Activated CD4-positive, alpha-beta memory T cell treated with anti-CD3 and anti-CD28 coated beads for 36 hours (primary cell): Measurements from ENCODE around the gene STC2. TPM values are rescaled to one million over a fixed set of nuclear protein-coding genes. Genes with fewer than 3 reads are reported as not detected.
"Not testable (repeated sequence)": the region's sequence is repeated elsewhere in the genome, so short reads cannot be mapped to it uniquely, and the experiment has no call there.

ENCODE experiments used
- CTCF ChIA-PET: fragments of 350-600 bp; sonication (Branson Sonifier 250); formaldehyde crosslinking; loops from one replicate; lab custom pipeline; 2021; ENCODE audit warnings: antibody characterized with exemption, inconsistent platforms; lab: Charles Lee
- POLR2A ChIA-PET: fragments of 350-600 bp; sonication (Branson Sonifier 250); formaldehyde crosslinking; loops from one replicate; lab custom pipeline; 2021; ENCODE audit warnings: antibody characterized with exemption; lab: Charles Lee
- DNase-seq: peaks from one replicate; pipeline ENCODE4 v3.0.0-alpha.2; 2020
- H3K27ac Mint-ChIP-seq: one replicate; pipeline ENCODE4 v1.8.0; 2021; ENCODE audit warnings: mixed read lengths
- H3K27me3 Mint-ChIP-seq: one replicate; pipeline ENCODE4 v1.8.0; 2021; ENCODE audit warnings: mixed read lengths
- H3K36me3 Mint-ChIP-seq: one replicate; pipeline ENCODE4 v1.8.0; 2021; ENCODE audit warnings: mixed read lengths
- H3K4me1 Mint-ChIP-seq: one replicate; pipeline ENCODE4 v1.8.0; 2021; ENCODE audit warnings: low read depth, mixed read lengths
- H3K4me3 Mint-ChIP-seq: one replicate; pipeline ENCODE4 v1.8.0; 2021; ENCODE audit warnings: mild to moderate bottlenecking, mixed read lengths
- H3K9me3 Mint-ChIP-seq: one replicate; pipeline ENCODE4 v1.8.0; 2021; ENCODE audit warnings: mixed read lengths
- intact Hi-C: fragments of 100-400 bp; cut with micrococcal nuclease; formaldehyde crosslinking; loops from one replicate; pipeline ENCODE4 v1.15.1; 2023
- total RNA-seq, 2 experiments: library from RNA; stranded (reverse); gene quantifications; one replicate each; pipeline ENCODE4 v1.2.3, GENCODE V29; 2021

The STC2 gene
- total RNA-seq, 2 experiments from 2014 or later: 12.0 to 13.7 TPM

DNA sequence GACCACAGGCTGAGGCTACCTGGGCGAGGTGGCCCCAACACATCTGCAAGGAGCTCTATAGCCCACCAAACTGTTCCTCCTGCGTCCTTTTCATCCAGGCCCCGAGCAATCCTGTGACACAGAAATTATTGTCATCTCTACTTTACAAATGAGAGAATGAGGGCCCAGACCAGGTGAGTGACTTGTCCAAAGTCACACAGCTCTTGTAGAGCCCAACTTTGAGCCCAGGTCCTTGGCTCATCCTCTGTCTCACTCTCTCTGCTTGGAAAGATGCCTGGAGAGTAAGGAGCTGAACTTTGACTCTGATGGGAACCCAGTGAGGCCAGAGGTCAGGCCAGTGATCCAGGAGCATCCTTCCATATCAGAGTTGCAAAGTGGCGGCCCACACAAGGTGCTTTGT, 39.6 kb downstream of the STC2 start:
- Mint-ChIP-seq H3K27ac (no peak overlapping the region), H3K27me3 (peaks cover 58% of the 10 kb centered on the region), H3K9me3 (peaks cover 3% of the 10 kb centered on the region), H3K4me3 (no peak overlapping the region), H3K36me3 (no peaks in the 10 kb centered on the region), H3K4me1 (peaks cover 4% of the 10 kb centered on the region)
- no peak for DNase-seq
- intact Hi-C loops: no loop called here
- ChIA-PET POLR2A (no interaction called here), CTCF (interaction anchor here (1.2 kb wide), 1 partner anchor 43 kb away, joined by 3 read pairs; no protein-coding TSS in a partner anchor)

DNA sequence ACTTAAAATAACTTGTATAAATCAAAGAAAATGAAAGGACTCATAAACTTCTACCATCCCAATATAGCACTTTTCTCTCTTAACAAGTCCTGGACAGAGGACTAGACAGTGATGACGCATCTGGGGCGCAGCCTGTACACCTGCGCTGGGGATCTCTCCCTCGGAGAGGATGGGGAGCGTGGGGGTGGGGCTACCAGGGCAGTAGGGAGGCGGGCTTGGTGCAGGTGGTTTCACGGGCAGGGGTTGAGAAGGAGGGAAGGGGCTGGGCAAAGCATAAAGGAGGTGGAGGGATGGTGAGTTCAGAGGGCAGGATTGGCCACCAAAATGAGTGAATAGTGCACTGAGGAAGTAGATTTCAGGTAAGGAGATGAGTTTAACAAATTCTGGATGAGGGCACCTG, 41.1 kb downstream of the STC2 start:
- peaks cover 3% of the 10 kb centered on the region for H3K9me3 Mint-ChIP-seq
- H3K27ac Mint-ChIP-seq: no peak overlapping the region
- DNase-seq: no peak
- POLR2A ChIA-PET: no interaction called here
- H3K4me1 Mint-ChIP-seq: peaks cover 7% of the 10 kb centered on the region
- intact Hi-C loops: no loop called here
- no peak overlapping the region for H3K4me3 Mint-ChIP-seq
- peaks cover 64% of the 10 kb centered on the region for H3K27me3 Mint-ChIP-seq
- H3K36me3 Mint-ChIP-seq: no peaks in the 10 kb centered on the region
- CTCF ChIA-PET: no interaction called here

DNA sequence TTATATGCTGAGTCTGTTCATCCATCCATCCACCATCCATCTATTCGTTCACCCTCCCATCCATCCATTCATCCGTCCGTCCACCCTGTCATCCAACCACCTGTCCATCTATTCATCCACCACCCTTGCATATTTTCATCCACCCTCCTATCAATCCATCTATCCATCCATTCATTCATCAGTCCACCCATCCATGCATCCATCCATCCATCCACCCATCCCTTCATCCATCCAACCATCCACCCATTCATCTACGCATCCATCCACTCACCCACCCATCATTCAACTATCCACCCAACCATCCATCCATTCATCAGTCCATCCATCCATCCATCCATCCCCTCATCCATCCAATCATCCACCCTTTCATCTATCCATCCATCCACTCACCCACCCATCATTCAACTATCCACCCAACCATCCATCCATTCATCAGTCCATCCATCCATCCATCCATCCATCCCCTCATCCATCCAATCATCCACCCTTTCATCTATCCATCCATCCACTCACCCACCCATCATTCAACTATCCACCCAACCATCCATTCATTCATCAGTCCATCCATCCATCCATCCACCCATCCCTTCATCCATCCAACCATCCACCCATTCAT, 43.8 kb downstream of the STC2 start:
- H3K4me3 Mint-ChIP-seq, H3K36me3 Mint-ChIP-seq, H3K4me1 Mint-ChIP-seq, H3K9me3 Mint-ChIP-seq, DNase-seq, POLR2A ChIA-PET, H3K27ac Mint-ChIP-seq: not testable (repeated sequence)
- CTCF ChIA-PET: interaction anchor here (0.8 to 1.6 kb wide), 8 partner anchors 9 to 307 kb away, joined by 3 to 4 read pairs (median 3); no protein-coding TSS in a partner anchor
- peaks cover 57% of the 10 kb centered on the region for H3K27me3 Mint-ChIP-seq
- intact Hi-C loops: loop anchor here (5.0 kb wide), 1 partner anchor 117 kb away; no protein-coding TSS in a partner anchor

DNA sequence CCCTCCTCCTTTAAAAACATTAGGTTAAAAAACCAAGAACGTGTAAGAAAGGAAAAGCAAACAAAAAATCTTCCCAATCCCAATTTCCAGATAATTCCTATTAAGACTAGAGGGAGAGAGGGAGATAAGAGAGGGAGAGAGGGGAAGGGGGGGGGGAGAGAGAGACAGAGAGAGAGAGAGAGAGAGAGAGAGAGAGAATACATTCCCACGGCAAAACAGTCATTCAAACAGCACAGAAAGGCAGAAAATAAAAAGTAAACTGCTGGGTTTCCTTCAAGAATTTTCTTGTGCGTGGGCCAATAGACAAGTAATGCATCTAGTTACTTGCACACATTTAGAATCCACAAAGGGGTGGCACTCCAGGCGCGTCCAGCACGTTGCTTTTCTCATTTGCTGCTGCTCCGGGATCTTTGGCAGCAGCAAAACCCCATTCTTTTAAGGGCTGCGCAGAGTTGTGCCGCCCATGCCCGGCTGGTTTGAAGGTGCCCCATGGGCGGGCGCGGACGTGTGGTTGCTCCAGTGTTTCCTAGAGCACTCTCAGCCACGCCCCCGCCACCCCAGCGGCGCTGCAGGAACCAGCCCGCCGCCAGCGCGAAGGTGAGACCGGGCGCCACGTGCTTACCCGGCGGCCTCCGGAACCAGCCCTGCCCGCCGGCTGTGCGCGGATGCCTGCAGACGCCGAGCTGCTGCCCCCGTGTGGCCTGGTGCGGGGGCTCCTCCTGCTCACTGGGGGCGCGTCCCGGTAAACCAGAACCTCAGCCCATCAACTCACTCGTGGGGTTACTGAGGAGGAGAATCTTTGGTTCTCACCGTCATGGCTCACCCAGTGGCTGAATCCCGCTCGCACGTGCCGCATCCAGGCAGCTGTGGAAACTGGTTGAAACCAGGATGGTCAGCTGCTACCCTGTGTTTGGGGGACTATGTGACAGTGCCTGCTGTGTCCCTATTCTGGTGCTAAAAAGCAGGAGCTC, 44.6 kb downstream of the STC2 start:
- H3K36me3 Mint-ChIP-seq: no peaks in the 10 kb centered on the region
- peaks cover 3% of the 10 kb centered on the region for H3K9me3 Mint-ChIP-seq
- peaks cover 52% of the 10 kb centered on the region for H3K27me3 Mint-ChIP-seq
- DNase-seq: peak; percentile 81
- intact Hi-C loops: loop anchor here (2.0 to 5.0 kb wide), 2 partner anchors 116 to 301 kb away; partner anchors contain the start of gene ATP6V0E1
- no peak overlapping the region for H3K27ac Mint-ChIP-seq
- CTCF ChIA-PET: interaction anchor here (0.8 to 1.6 kb wide), 8 partner anchors 10 to 306 kb away, joined by 3 to 4 read pairs (median 3); no protein-coding TSS in a partner anchor
- peaks cover 7% of the 10 kb centered on the region for H3K4me1 Mint-ChIP-seq
- POLR2A ChIA-PET: no interaction called here
- H3K4me3 Mint-ChIP-seq: no peak overlapping the region

DNA sequence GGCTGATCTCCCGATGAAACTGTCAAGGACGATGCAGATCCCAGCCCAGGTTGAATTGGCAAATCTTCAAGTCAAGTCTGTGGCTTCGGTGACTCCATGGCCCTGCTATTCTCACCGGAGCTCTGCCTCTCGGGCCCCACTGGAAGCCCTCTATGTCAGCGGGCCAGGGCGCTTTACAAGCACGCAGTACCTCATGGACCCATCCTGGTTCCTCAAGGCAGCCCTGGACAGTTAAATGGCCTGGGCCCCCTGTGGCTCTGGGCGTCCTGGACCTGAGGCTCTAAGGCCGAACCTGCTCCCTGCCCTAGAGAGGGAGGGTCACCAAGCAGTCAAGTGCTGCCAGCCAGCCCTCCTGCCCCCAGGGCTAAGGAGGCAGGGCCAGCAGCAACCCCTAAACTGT, 45.3 kb downstream of the STC2 start:
- POLR2A ChIA-PET: no interaction called here
- Mint-ChIP-seq H3K4me1 (peaks cover 7% of the 10 kb centered on the region), H3K27me3 (peaks cover 45% of the 10 kb centered on the region), H3K27ac (no peak overlapping the region), H3K9me3 (peaks cover 3% of the 10 kb centered on the region), H3K4me3 (no peak overlapping the region), H3K36me3 (no peaks in the 10 kb centered on the region)
- intact Hi-C loops: loop anchor here (2.0 to 5.0 kb wide), 2 partner anchors 116 to 300 kb away; partner anchors contain the start of gene ATP6V0E1
- DNase-seq: no peak
- CTCF ChIA-PET: no interaction called here

DNA sequence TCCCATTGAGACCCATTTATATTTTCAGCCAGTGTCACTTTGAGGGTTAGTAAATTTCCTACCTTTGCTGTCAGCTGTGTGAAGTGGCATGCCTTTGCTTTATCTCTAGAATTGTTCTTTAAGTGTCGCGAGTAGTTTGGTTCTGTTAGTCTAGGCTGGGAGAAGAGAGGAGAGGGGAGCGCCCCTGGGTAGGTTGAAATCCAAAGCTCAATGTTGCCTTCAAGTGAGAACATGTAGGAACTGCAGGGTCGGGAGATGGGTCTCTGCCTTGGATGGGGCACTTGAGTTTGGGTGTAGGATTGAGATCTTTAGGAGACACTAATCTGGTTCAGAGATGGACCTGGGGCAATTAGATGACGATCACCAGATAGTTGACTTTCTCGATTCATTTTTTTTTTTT, 46.3 kb downstream of the STC2 start:
- Mint-ChIP-seq H3K4me3 (no peak overlapping the region), H3K4me1 (peaks cover 7% of the 10 kb centered on the region), H3K27me3 (peaks cover 43% of the 10 kb centered on the region), H3K36me3 (no peaks in the 10 kb centered on the region), H3K9me3 (peaks cover 3% of the 10 kb centered on the region), H3K27ac (no peak overlapping the region)
- intact Hi-C loops: loop anchor here (2.0 to 5.0 kb wide), 2 partner anchors 115 to 299 kb away; partner anchors contain the start of gene ATP6V0E1
- no peak for DNase-seq
- POLR2A ChIA-PET: no interaction called here
- CTCF ChIA-PET: no interaction called here

DNA sequence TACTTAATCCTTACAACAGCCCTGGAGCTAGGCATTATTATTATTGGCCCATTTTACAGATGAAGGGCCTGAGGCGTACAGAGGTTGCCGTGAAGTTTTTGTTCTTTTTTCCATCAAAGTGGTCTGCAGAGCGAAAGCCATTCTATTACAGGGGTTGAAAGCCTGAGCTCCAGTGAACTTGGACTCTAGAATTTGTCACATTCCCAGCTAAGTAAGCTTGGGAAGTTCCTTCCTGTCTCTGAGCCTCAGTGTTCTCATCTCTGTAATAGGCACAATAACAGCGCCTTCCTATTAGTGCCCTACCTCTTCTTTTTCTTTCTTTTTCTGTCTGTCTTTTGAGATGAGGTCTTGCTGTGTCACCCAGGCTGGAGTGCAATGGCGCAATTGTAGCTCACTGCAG, 49.0 kb downstream of the STC2 start:
- Mint-ChIP-seq H3K4me3 (no peak overlapping the region), H3K27me3 (peaks cover 38% of the 10 kb centered on the region), H3K27ac (no peak overlapping the region), H3K4me1 (peaks cover 5% of the 10 kb centered on the region), H3K36me3 (no peaks in the 10 kb centered on the region), H3K9me3 (peaks cover under 1% of the 10 kb centered on the region)
- intact Hi-C loops: no loop called here
- ChIA-PET CTCF (interaction anchor here (0.6 kb wide), 1 partner anchor 16 kb away, joined by 3 read pairs; no protein-coding TSS in a partner anchor), POLR2A (no interaction called here)
- no peak for DNase-seq

DNA sequence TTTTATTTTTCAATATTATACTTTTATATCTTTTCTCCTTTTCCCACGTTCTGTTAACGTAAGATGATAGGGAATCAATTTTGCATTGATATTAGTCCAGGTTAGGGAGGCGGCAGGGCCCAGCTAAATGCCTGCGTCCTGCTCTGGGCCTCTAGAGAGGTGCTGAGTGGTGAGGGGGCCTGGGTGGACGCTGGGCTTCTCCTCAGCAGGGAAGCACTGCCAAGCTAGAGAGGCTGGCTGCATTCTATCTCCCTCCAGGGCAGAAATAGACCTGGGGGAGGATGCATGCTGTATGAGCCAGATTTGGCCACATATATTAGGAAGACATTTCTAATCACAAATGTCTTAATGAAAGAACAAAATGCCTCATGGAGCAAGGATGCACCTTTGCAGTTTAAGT, 49.6 kb downstream of the STC2 start:
- Mint-ChIP-seq H3K36me3 (no peaks in the 10 kb centered on the region), H3K9me3 (no peaks in the 10 kb centered on the region), H3K4me1 (peaks cover 5% of the 10 kb centered on the region), H3K27me3 (peaks cover 37% of the 10 kb centered on the region), H3K4me3 (no peak overlapping the region), H3K27ac (no peak overlapping the region)
- ChIA-PET POLR2A (no interaction called here), CTCF (interaction anchor here (0.8 kb wide), 1 partner anchor 17 kb away, joined by 3 read pairs; no protein-coding TSS in a partner anchor)
- intact Hi-C loops: no loop called here
- no peak for DNase-seq

DNA sequence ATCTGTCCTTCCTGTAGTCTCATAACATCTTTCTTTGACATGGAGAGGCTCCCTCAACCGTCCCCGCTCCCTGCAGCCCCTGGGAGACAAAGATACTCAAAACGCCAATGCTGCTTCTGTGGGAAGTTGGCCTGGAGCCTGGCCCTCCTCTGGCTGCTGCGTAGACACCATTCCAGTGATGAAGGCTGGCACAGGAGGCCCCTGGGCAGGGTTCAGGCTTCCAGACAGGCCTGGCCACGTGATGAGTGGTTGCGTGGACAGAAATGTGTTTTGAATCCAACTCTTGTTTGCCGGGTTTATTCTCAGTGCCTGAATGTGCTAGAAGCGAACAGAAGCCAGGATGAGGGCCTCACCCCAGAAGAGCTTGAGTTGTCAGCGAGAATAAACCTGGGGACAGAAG, 50.0 kb downstream of the STC2 start:
- no peak for DNase-seq
- Mint-ChIP-seq H3K9me3 (no peaks in the 10 kb centered on the region), H3K36me3 (no peaks in the 10 kb centered on the region), H3K27me3 (peaks cover 36% of the 10 kb centered on the region), H3K27ac (no peak overlapping the region), H3K4me3 (no peak overlapping the region), H3K4me1 (peaks cover 2% of the 10 kb centered on the region)
- intact Hi-C loops: no loop called here
- ChIA-PET POLR2A (no interaction called here), CTCF (interaction anchor here (0.8 kb wide), 1 partner anchor 18 kb away, joined by 3 read pairs; no protein-coding TSS in a partner anchor)

DNA sequence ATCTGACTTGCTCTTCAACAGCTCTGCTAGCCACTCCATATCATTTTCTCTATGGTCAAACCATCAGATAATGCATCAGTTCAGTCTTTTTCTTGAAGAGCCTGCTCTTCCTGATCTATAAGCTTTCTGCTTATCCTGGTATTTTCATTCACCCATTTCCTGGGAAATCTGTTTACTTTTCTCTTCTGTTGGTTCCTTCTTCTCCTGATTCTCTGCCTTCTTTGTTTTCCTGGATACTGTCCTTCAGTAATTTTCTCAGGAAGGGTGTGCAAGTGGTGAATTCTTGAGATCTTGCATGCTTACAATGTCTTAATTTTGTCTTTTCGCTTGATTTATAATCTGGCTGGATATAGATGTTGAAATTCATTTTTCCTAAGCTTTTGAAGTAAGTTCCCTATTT, 53.4 kb downstream of the STC2 start:
- peaks cover 21% of the 10 kb centered on the region for H3K27me3 Mint-ChIP-seq
- H3K9me3 Mint-ChIP-seq: no peaks in the 10 kb centered on the region
- no peaks in the 10 kb centered on the region for H3K36me3 Mint-ChIP-seq
- POLR2A ChIA-PET: no interaction called here
- no peak overlapping the region for H3K4me3 Mint-ChIP-seq
- no peak overlapping the region for H3K27ac Mint-ChIP-seq
- intact Hi-C loops: no loop called here
- no peaks in the 10 kb centered on the region for H3K4me1 Mint-ChIP-seq
- no peak for DNase-seq
- CTCF ChIA-PET: interaction anchor here (1.3 kb wide), 1 partner anchor 20 kb away, joined by 3 read pairs; no protein-coding TSS in a partner anchor

DNA sequence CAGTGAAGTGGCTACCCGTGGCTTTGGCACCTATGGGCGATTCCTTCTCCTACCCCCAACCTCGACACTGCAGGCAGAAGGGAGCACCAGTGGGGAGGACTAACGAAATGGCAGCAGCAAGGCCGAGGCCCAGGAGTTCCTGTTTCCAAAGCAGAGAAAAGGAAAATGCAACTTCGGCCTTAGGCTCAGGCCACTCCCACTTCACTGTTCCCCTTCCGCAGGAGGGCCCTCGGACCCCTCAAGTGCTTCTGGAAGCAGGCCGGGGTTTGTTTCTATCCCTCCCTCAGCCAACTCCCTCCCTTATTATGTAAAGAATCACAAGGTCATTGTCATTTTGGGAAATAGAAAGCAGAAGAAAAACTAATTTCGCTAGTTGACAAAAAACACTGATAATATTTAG, 56.8 kb downstream of the STC2 start:
- POLR2A ChIA-PET: no interaction called here
- no peaks in the 10 kb centered on the region for H3K4me1 Mint-ChIP-seq
- H3K27ac Mint-ChIP-seq: no peak overlapping the region
- no peaks in the 10 kb centered on the region for H3K36me3 Mint-ChIP-seq
- no peaks in the 10 kb centered on the region for H3K9me3 Mint-ChIP-seq
- no peak overlapping the region for H3K4me3 Mint-ChIP-seq
- peaks cover 24% of the 10 kb centered on the region for H3K27me3 Mint-ChIP-seq
- CTCF ChIA-PET: no interaction called here
- DNase-seq: no peak
- intact Hi-C loops: no loop called here
